ENCODE measurements around the gene EOMES.

The EOMES gene

GRCh38 chr3:27678234-27678633 is 43.9 kb downstream of the EOMES start:
- DNase-seq, result no peak

DNA sequence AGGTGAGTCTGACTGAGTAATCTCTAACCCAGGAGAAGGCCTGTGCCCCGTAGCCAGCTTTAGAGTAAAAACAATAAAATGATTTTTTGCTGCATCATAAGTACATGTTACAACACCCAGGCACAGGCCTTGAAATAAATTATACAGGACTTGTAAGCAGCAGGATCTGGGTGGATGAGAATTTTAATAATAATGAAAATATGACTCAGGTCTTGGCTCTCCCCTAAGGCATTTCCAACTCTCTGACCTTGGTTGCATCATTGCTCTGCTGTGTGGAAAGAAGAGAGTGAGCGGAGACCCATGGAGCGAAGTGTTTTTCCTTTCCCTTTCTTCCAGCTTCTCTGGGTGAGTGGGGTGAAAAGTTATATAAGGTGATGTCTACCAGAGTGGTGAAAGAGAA is 44.6 kb downstream of the EOMES start:
- peak; percentile 37 for DNase-seq

DNA sequence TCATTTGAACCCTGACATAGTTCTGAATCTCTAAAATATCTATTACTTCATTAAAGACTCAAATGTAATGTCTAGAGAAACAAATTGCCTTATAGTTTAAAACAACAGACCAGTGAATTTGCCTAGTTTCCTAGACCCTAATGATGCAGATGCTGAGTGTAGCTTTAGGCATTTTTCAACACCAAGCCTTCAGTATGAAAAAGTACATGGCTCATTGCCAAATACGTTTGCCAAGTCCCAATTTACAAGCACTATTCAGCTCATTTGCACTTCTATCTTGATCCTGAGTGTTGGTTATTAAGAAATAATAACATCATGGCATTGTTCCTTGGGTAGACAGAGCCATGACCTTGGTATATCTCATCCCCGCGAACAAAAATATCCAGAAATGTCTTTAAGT is 46.8 kb downstream of the EOMES start:
- DNase-seq, result no peak

DNA sequence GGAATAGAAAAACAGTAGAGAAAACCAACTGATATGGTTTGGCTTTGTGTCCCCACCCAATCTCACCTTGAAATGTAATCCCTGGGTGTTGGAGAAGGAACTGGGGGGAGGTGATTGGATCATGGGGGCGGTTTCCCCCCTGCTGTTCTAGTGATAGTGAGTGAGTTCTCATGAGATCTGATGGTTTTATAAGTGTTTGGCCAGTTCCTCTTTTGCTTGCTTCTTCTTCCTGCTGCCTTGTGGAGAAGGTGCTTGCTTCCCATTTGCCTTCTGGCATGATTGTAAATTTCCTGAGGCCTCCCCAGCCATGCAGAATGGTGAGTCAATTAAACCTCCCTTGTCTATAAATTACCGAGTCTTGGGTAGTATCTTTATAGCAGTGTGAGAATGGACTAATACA is 48.4 kb downstream of the EOMES start:
- no peak for DNase-seq

- DNase-seq, result peak; percentile 20
Measured at GRCh38 chr3:27671101-27671500, 51.0 kb downstream of the EOMES start.

DNA sequence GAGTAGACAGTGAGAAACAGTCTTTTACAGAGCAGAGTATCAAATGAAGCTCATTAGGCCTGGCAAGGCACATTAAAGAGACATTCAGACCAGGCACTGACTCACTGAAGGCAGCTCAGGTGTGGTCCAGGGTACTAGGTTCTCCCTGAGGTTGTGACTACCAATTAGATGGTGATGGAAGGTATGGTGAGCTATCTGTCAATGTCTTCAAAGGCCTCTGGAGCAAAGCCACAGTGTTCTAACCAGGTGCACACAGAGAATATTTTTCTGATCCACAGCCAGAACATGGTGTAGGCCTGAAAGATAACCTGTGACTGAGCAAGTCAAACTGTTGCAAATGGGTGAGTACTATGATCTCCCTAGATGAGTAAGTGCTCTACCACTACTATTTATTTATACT is 51.5 kb downstream of the EOMES start:
- DNase-seq, result peak; percentile 4

DNA sequence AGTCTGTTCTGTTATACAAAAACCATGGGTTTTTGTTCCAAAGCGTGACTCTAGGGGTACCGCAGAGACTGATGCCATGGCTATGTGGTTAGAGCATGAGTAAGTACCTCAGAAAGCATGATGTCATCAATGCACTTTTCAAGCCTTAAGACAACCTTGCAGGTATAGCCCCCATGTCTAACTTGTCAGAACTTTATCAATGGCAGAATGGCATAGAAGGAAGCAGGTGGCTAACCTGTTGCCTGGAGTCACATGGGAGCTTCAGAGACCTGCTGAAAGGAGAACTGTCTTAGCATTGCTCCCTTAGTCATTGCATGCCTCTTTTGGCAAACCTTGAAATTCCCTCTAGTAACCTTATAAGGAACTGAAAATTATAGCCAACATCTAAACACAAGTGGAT is 52.5 kb downstream of the EOMES start:
- DNase-seq, result no peak

DNA sequence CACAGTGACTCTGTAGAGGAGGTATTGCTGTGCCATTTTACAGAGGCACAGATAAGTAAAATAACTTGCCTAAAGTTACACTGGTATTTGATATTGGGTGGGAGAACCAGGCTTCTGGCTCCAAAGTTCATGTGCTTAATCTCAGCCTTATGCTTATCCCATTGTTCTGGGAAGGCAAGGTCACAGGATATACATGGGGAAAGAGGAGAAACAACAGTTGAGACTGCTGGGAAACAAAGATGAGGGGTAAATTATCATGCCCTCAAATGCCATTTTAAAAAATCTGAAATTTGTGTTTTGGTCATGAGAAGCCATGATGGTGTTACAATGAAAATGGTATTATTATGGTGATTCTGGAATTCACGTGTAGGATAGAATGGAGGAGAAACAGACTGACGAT is 54.4 kb downstream of the EOMES start:
- no peak for DNase-seq

DNA sequence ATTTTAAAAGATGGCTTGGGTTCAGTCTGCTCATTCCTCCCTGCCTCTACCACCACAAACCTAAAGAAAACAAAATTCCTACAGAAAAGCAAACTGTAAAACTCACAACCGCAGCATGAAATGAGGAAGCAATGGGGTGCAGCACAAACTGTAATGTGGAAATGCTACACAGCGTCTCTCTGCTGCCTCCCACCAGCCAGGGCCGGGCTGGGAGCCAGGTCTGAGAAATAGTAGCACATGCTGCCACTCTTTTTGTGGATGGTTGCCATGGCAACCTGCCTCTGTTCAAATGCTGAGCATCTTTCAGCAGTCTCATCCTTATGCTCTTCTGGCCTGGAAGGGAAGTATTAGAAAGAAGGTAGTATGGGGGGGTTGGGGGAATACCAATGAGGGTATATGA is 55.4 kb downstream of the EOMES start:
- DNase-seq, result peak; percentile 51

DNA sequence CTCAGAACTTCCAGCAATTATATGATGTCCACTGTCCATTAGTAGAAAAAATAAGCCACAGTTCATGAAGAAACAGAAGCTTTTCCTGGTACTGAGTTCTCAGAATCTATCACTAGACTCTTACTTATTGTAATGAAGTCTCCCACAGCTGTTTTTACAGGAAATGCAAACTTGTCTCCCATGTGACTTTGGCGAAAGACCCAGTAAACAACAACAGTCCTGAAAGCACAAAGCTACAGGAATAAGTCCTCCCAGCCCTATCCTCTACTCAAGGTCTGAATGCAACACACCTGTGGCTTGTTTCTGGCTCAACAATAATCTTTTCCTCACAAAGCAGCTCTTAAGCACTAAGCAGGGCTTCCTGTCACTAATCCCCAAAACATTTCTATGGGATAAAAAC is 55.9 kb downstream of the EOMES start:
- no peak for DNase-seq

Measured in kidney glomerular epithelial cell (primary cell).